GM12875 (cell line): ENCODE results near the gene PLCB1.

Experiments used
- H3K4me3 ChIP-seq: one replicate; pipeline ENCODE4 v1.5.1; 2011; ENCODE audit warnings: low read depth, low read length, control low read depth
- TF ChIP-seq, protein P1 (sequence below): IDR thresholded peaks from 2 replicates; pipeline ENCODE4 v1.5.1; 2011; ENCODE audit warnings: low read depth, mild to moderate bottlenecking, control low read depth, inconsistent platforms, low read length, moderate library complexity, borderline replicate concordance; ENCODE audit not compliant: insufficient read depth

Gene PLCB1

DNA sequence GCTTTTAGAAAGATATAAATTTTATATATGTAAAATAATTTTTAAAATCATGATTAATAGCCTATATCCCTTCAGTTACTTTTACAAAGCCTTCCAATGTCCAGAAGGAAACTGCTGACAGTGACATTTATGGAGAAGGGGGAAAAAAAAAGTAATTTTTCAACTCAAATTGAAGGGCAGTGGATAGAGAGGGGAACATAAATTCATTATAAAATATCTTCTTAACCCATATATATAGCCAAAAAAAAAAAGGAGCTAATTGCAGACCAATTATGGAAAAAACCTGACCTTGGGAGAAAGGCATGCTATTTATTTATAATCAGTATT is 392.9 kb downstream of the PLCB1 start:
- TF ChIP-seq, protein P1, sequence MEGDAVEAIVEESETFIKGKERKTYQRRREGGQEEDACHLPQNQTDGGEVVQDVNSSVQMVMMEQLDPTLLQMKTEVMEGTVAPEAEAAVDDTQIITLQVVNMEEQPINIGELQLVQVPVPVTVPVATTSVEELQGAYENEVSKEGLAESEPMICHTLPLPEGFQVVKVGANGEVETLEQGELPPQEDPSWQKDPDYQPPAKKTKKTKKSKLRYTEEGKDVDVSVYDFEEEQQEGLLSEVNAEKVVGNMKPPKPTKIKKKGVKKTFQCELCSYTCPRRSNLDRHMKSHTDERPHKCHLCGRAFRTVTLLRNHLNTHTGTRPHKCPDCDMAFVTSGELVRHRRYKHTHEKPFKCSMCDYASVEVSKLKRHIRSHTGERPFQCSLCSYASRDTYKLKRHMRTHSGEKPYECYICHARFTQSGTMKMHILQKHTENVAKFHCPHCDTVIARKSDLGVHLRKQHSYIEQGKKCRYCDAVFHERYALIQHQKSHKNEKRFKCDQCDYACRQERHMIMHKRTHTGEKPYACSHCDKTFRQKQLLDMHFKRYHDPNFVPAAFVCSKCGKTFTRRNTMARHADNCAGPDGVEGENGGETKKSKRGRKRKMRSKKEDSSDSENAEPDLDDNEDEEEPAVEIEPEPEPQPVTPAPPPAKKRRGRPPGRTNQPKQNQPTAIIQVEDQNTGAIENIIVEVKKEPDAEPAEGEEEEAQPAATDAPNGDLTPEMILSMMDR: no peak
- H3K4me3 ChIP-seq: no peak overlapping the region

DNA sequence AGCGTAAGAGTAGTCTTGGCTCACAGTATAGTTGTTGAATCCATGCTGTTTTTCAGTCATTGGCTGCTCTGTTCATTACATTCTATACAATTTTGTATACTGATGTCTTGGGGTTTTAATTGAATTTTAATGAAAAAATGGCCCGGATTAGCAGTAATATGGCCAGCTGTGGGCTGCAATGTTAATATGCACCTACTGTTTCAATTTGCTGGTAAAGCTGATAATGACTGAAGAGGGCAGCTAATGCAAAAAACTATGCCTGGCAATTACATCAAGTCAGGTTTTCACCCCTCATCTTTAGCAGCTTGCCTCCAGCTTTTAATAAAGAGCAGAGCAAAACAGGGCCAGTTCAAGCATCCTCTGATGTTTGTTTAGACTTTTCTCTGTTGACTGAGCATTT is 394.5 kb downstream of the PLCB1 start:
- H3K4me3 ChIP-seq: no peak overlapping the region
- TF ChIP-seq, protein P1: no peak

DNA sequence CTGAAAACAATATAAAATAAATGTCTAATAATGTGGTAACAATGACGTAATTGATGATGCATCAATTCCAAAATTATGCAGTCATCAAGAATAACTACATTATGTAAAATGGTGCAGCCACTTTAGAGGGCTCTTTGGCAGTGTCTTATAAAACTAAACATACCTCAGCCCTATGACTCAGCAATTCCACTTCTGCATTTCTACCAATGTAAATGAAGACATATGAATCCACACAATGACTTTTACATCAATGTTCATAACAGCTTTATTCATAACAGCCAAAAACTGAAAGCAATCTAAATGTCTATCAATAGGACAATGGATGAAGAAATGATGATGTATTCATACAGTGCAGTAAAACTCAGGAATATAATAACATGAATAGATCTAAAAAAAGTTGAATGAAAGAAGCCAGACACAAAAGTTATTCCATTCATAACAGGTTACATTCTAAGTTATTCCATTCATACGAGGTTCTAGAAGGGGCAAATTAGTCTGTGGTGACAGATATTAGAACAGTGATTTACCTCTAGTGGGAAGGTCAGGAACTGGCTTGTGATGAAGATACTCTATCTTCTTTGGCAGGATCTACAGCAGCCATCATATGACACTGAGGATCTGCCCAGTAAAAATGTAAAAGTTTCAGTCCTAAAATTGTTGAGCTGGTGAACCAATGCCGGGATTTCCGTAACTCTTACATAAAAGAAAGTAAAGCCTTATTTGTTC is 396.1 kb downstream of the PLCB1 start:
- no peak overlapping the region for H3K4me3 ChIP-seq
- TF ChIP-seq, protein P1: no peak

DNA sequence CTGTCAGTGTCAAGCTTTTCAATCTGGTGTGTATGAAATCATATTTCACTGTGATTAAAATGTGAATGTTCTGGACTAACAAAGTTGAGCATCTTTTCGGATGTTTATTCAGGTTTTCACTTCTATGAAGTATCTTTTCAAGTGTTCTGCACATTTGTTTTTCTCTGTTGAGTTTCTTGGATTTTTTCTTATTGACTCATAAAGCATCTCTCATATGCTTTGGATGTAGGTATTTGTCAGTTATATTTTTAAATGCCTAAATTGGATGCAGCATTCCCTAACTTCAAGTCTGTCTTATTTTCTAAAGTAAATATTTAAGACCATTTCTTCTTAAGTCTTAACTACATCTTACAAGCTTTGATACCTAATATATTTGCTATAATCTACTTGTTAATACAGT is 398.0 kb downstream of the PLCB1 start:
- TF ChIP-seq, protein P1: no peak
- H3K4me3 ChIP-seq: no peak overlapping the region

DNA sequence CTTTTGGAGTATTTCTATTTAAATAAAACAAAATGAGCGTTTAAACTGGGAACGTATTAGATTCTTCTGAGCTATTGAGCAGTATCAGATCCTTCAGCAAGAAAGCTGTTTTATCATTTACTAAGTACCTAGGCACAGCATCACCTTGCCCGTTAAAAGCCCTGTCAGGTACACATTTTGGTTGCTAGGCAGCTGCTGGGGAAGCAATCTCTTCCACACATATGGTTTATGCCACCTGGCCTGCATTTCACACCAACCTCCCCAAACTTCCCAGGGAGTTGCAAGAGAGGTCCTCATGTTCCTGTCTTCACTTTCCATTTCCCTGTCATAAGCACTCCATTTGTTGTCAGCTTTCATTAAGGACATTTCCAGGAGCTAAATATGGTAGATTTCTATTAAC is 400.1 kb downstream of the PLCB1 start:
- no peak overlapping the region for H3K4me3 ChIP-seq
- TF ChIP-seq, protein P1: no peak

DNA sequence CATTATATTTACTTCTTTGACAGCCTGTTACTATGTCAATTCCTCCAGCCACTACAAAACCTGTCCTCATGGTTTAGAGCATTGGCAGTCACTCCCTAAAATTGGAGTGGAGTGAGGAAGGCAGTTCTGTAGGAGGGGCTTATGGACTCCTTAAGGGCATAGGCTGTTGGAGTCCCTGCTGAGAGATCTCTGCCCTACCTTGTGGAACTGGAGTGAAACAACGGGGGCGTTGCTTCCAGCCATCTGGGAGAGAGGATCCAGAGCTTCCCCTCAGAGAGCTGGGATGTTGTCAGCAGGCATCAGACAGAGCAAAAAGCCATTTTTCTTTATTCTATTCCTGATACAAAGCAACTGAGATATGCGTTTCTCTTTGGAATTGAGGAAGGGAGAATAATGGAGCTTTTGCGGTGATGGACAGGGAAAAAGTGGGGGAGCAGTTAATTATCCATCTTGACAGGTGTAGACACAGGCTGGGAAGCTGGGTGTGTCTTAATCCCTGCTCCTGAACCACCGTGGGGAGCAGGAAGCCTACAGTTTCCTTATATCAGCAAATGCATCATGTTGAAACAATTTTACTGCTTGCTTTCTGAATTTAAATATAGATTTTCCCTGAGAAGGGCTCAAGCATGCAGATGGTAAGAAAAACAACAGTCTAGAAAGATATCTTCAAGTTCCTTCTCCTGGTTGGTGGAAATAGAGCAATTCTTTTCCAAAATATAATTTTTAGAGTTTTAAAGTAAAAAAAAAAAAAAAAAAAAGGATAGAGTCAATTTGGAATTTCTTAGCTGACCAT is 402.5 kb downstream of the PLCB1 start:
- TF ChIP-seq, protein P1: no peak
- H3K4me3 ChIP-seq: no peak overlapping the region
